PC-9 (cell line): ENCODE measurements around the gene RAD9A. TPM values are rescaled to one million over a fixed set of nuclear protein-coding genes. Genes with fewer than 3 reads are reported as not detected.

Source experiments
- BruUV-seq: library from RNA; stranded (reverse); fragments of 400-500 nt; replicated peaks from 2 replicates; lab custom pipeline; 2021; lab: Mats Ljungman, UMichigan
- CTCF ChIA-PET: fragments of 300-600 bp; sonication (Branson Sonifier 250); formaldehyde crosslinking; loops from one replicate; lab custom pipeline; 2022; ENCODE audit warnings: antibody characterized with exemption; lab: Charles Lee
- POLR2A ChIA-PET: fragments of 300-600 bp; sonication (Branson Sonifier 250); formaldehyde crosslinking; loops from one replicate; lab custom pipeline; 2022; ENCODE audit warnings: antibody characterized with exemption; ENCODE audit not compliant: unreplicated experiment; lab: Charles Lee
- DNase-seq, 2 experiments: peaks; one replicate each; pipeline versions ENCODE4 v3.0.0 to v3.0.0-alpha.2; 2015 to 2022; ENCODE audit warnings: mixed read lengths in 1 of 2
- H2AFZ ChIP-seq: fragments of 200-600 bp; sonication (generic); 2 replicates; pipeline ENCODE4 v1.8.1; 2017; ENCODE audit warnings: antibody characterized with exemption
- H3F3A ChIP-seq: fragments of 200-600 bp; sonication (generic); 2 replicates; pipeline ENCODE4 v1.8.1; 2017; ENCODE audit warnings: antibody characterized with exemption, mild to moderate bottlenecking, low read depth; ENCODE audit not compliant: insufficient read depth
- H3K27ac ChIP-seq: fragments of 200-600 bp; sonication (generic); 2 replicates; pipeline ENCODE4 v1.6.1; 2016; ENCODE audit warnings: mixed run types
- H3K27me3 ChIP-seq: fragments of 200-600 bp; sonication (generic); 2 replicates; pipeline ENCODE4 v1.6.1; 2016; ENCODE audit warnings: low read depth, mixed run types; ENCODE audit not compliant: insufficient read depth
- H3K36me3 ChIP-seq: fragments of 200-600 bp; sonication (generic); 2 replicates; pipeline ENCODE4 v1.6.1; 2016; ENCODE audit warnings: low read depth, mixed run types
- H3K4me1 ChIP-seq: fragments of 200-600 bp; sonication (generic); replicated peaks from 2 replicates; pipeline ENCODE4 v1.6.1; 2016; ENCODE audit warnings: mixed run types; ENCODE audit not compliant: insufficient read depth
- H3K4me2 ChIP-seq: fragments of 200-600 bp; sonication (generic); 2 replicates; pipeline ENCODE4 v1.6.1; 2017; ENCODE audit warnings: mixed run types
- H3K4me3 ChIP-seq: fragments of 200-600 bp; sonication (generic); 2 replicates; pipeline ENCODE4 v1.6.1; 2016; ENCODE audit warnings: mixed run types
- H3K79me2 ChIP-seq: fragments of 200-600 bp; sonication (generic); 2 replicates; pipeline ENCODE4 v1.6.1; 2017; ENCODE audit warnings: low read depth, mixed run types
- H3K9me2 ChIP-seq: fragments of 200-600 bp; sonication (generic); 2 replicates; pipeline ENCODE4 v1.8.1; 2017; ENCODE audit warnings: mild to moderate bottlenecking; ENCODE audit not compliant: insufficient read depth
- H3K9me3 ChIP-seq: fragments of 200-600 bp; sonication (generic); 2 replicates; pipeline ENCODE4 v1.8.1; 2016; ENCODE audit warnings: low read depth; ENCODE audit not compliant: insufficient read depth
- H4K20me1 ChIP-seq: fragments of 200-600 bp; sonication (generic); 2 replicates; pipeline ENCODE4 v1.8.1; 2017; ENCODE audit not compliant: insufficient read depth
- CTCF ChIP-seq: fragments of 200-600 bp; sonication (generic); conservative IDR thresholded peaks from 2 replicates; pipeline ENCODE4 v1.6.1; 2017; ENCODE audit warnings: mixed run types, antibody characterized with exemption, mild to moderate bottlenecking, moderate library complexity
- EZH2 ChIP-seq: fragments of 200-600 bp; sonication (generic); IDR thresholded peaks from 2 replicates; pipeline ENCODE4 v1.8.0; 2017; ENCODE audit warnings: antibody characterized with exemption, low read depth
- intact Hi-C: fragments of 100-400 bp; cut with micrococcal nuclease; formaldehyde crosslinking; loops from one replicate; pipeline ENCODE4 v1.10.0; 2022; ENCODE audit not compliant: unreplicated experiment
- total RNA-seq: library from RNA; stranded (reverse); gene quantifications from 2 replicates; pipeline ENCODE4 v1.2.3, GENCODE V29; 2021

The RAD9A gene
- total RNA-seq, 1 experiment from 2014 or later = 62.8 TPM

DNA sequence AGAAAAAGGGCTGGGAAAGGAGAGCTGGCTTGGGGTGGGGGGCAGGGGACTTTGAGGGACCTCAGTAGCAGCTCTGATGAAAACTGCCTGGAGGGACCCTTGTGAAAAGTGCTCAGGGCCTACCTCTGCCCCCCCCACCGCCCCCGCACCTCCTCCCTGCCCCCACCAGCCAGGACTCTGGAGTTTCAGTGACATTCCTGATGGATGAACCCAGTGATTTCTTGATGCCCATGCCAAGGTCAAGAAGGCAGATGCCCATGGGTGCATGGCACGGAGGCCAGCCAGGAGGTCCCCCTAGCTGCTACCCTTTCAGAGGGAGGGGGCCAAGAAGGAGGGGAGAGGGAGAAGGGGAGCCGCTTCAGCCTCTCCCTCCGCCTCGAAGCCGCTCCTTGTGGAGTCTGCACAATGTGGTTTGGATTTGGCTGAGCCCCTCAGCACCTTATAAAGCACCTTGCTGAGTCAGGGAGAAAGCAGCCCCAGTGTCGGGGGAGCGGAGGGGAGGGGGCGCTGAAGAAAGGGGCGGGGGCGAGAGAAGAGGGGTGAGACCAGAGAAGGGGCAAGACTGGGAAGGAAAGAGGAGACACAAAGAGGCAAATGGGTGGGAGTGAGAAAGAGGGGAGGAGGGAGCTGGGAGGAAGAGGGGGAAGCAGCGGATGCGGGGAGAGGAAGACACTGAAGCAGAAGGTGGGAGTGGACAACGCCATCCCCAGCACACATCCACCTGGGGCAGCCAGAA is 16.3 kb upstream of the RAD9A start:
- Histone ChIP-seq H3K4me3 (peak overlapping the region; percentile 44; the same call in 1 of the 2 replicates), H3K36me3 (no peaks in the 10 kb centered on the region), H3F3A (peaks cover 64% of the 10 kb centered on the region), H2AFZ (no peak overlapping the region), H4K20me1 (peaks cover 17% of the 10 kb centered on the region), H3K4me1 (peaks cover 73% of the 10 kb centered on the region), H3K9me2 (no peaks in the 10 kb centered on the region), H3K9me3 (no peaks in the 10 kb centered on the region), H3K4me2 (peak overlapping the region; percentile 94), H3K27ac (peak overlapping the region; percentile 99), H3K79me2 (peaks cover 47% of the 10 kb centered on the region), H3K27me3 (no peaks in the 10 kb centered on the region)
- TF ChIP-seq EZH2 (no peak), CTCF (no peak)
- ChIA-PET POLR2A (interaction anchor here (0.5 to 2.2 kb wide), 10 partner anchors 17 to 1487 kb away, joined by 3 to 48 read pairs (median 6); partner anchors contain the start of genes AIP, DPP3, FIBP and RAD9A), CTCF (interaction anchor here (0.6 to 2.6 kb wide), 5 partner anchors 19 to 86 kb away, joined by 3 to 14 read pairs (median 7); no protein-coding TSS in a partner anchor)
- no TSS peak for BruUV-seq
- intact Hi-C loops = loop anchor here (2.0 to 10.0 kb wide), 4 partner anchors 63 to 531 kb away; partner anchors contain the start of genes RCE1 and RHOD
- peak in 1 of 2 experiments; percentile 58 for DNase-seq

DNA sequence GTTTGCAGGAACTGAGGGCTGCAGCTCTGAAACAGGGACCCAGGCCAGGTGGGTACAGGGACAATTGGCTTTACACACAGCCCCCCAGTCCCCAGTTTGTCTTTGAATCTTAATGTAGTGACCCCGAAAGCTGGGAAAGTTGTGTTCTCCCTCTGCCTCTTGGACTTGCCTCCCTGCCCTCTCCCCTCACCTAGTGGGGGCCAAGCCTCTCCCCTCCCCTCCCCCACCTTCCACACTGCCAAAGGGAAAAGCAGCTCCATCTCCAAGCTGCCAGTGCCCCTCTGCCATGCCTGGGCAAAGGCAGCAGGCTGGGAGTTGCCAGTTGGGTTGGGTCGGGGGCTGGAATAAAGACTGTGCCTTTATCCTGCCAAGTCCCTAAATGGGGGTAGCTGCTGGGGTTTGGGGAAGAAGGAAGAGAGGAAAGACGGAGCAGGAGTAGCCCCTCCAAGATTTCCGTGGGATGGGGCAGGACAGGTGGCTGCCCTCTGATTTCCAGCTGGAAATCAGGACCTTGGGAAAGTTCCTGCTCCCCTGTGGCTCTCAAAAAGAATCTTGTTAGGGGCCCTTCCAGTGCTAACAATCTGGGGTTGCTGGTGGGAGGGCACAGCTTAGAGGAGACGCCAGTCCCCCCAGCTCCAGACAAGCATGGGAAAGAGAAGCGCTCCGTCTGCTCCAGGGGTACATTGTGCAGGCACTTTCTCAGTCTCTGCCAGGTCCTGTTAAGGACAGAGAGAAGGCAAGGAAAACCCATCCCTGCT is 15.5 kb upstream of the RAD9A start:
- TF ChIP-seq EZH2 (no peak), CTCF (no peak)
- Histone ChIP-seq H3K36me3 (no peaks in the 10 kb centered on the region), H3K79me2 (peaks cover 39% of the 10 kb centered on the region), H3K4me1 (peaks cover 78% of the 10 kb centered on the region), H3K27me3 (no peaks in the 10 kb centered on the region), H3K9me2 (no peaks in the 10 kb centered on the region), H2AFZ (no peak overlapping the region), H4K20me1 (peaks cover 10% of the 10 kb centered on the region), H3K27ac (peak overlapping the region; percentile 99), H3K9me3 (no peaks in the 10 kb centered on the region), H3K4me3 (peak overlapping the region; percentile 44; the same call in 1 of the 2 replicates), H3F3A (peaks cover 71% of the 10 kb centered on the region), H3K4me2 (peak overlapping the region; percentile 94)
- ChIA-PET CTCF (interaction anchor here (0.6 to 2.6 kb wide), 4 partner anchors 25 to 194 kb away, joined by 5 to 13 read pairs (median 8); no protein-coding TSS in a partner anchor), POLR2A (interaction anchor here (0.5 to 2.2 kb wide), 5 partner anchors 19 to 413 kb away, joined by 3 to 48 read pairs (median 4); partner anchors contain the start of gene AIP)
- DNase-seq = no peak
- BruUV-seq = TSS peak; percentile 0
- intact Hi-C loops = loop anchor here (5.0 to 10.0 kb wide), 3 partner anchors 131 to 531 kb away; partner anchors contain the start of genes RCE1 and RHOD
